Fibroblast of skin of left quadriceps (primary cell): ENCODE data around the gene SHOC1.
"Not testable (repeated sequence)": the region's sequence is repeated elsewhere in the genome, so short reads cannot be mapped to it uniquely, and the experiment has no call there.

Experiments
- DNase-seq, 2 experiments: peaks; one replicate each; pipeline ENCODE4 v3.0.0-alpha.2; 2013; ENCODE audit warnings: low read depth in 2 of 2

The SHOC1 gene

GRCh38 chr9:111805262-111805661, 10.5 kb upstream of the SHOC1 start:
- no peak for DNase-seq

GRCh38 chr9:111804636-111805035, 9.9 kb upstream of the SHOC1 start:
- DNase-seq = no peak

GRCh38 chr9:111803924-111804323, 9.2 kb upstream of the SHOC1 start:
- no peak for DNase-seq

GRCh38 chr9:111799915-111800526, 5.3 kb upstream of the SHOC1 start:
- no peak for DNase-seq

- DNase-seq = no peak
Observed at GRCh38 chr9:111799506-111799905, 4.8 kb upstream of the SHOC1 start.

GRCh38 chr9:111798786-111799185, 4.0 kb upstream of the SHOC1 start:
- no peak for DNase-seq

- no peak for DNase-seq
Observed at GRCh38 chr9:111795557-111795839, 761 bp upstream of the SHOC1 start.

GRCh38 chr9:111791821-111792220, 2.9 kb downstream of the SHOC1 start:
- not testable (repeated sequence) for DNase-seq

GRCh38 chr9:111789881-111790280, 4.9 kb downstream of the SHOC1 start:
- no peak for DNase-seq

- DNase-seq = no peak
Observed at GRCh38 chr9:111783857-111784256, 10.9 kb downstream of the SHOC1 start.

GRCh38 chr9:111783424-111783823, 11.3 kb downstream of the SHOC1 start:
- no peak for DNase-seq

- no peak for DNase-seq
Observed at GRCh38 chr9:111766066-111766465, 28.7 kb downstream of the SHOC1 start.

GRCh38 chr9:111762556-111762955, 32.2 kb downstream of the SHOC1 start:
- no peak for DNase-seq

- peak; percentile 78 to 81 for DNase-seq
Observed at GRCh38 chr9:111759762-111760639, 34.7 kb downstream of the SHOC1 start.

- DNase-seq = no peak
Observed at GRCh38 chr9:111754800-111755199, 39.9 kb downstream of the SHOC1 start.

- no peak for DNase-seq
Observed at GRCh38 chr9:111752455-111752854, 42.3 kb downstream of the SHOC1 start.
